B cell (primary cell): ENCODE results near the gene SNAPC1.

ENCODE experiments used
- EZH2 ChIP-seq: IDR thresholded peaks from 2 replicates; pipeline ENCODE4 v1.6.1; 2012; ENCODE audit warnings: borderline replicate concordance, low read depth, mild to moderate bottlenecking, moderate library complexity, low read length; ENCODE audit not compliant: insufficient read depth, poor library complexity, severe bottlenecking
- TF ChIP-seq, protein P1 (sequence below): fragments of 200-600 bp; IDR thresholded peaks from one replicate; pipeline ENCODE4 v1.8.0; 2022; ENCODE audit warnings: antibody characterized with exemption, mild to moderate bottlenecking

GRCh38 chr14:61832783-61833182 is 70.6 kb downstream of the SNAPC1 start:
- TF ChIP-seq, protein P1, sequence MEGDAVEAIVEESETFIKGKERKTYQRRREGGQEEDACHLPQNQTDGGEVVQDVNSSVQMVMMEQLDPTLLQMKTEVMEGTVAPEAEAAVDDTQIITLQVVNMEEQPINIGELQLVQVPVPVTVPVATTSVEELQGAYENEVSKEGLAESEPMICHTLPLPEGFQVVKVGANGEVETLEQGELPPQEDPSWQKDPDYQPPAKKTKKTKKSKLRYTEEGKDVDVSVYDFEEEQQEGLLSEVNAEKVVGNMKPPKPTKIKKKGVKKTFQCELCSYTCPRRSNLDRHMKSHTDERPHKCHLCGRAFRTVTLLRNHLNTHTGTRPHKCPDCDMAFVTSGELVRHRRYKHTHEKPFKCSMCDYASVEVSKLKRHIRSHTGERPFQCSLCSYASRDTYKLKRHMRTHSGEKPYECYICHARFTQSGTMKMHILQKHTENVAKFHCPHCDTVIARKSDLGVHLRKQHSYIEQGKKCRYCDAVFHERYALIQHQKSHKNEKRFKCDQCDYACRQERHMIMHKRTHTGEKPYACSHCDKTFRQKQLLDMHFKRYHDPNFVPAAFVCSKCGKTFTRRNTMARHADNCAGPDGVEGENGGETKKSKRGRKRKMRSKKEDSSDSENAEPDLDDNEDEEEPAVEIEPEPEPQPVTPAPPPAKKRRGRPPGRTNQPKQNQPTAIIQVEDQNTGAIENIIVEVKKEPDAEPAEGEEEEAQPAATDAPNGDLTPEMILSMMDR, result no peak
- no peak for TF ChIP-seq EZH2
